Measurements from ENCODE around the gene ANO4. TPM values are rescaled to one million over a fixed set of nuclear protein-coding genes. Genes with fewer than 3 reads are reported as not detected.

The ANO4 gene
- total RNA-seq, 4 donors from 2014 or later, result 0.27 to 0.78 (median 0.48) TPM

- Histone ChIP-seq H3K36me3 (no peaks in the 10 kb centered on the region), H3K4me1 (no peaks in the 10 kb centered on the region), H3K4me3 (replicated peaks in 1 of 3) (no peak overlapping the region), H3K27ac (no peak overlapping the region), H3K27me3 (no peaks in the 10 kb centered on the region), H3K9me3 (no peaks in the 10 kb centered on the region)
- WGBS, 2 donors, result 80 to 82% methylated on average over 2 of the region's 2 CpGs
- no peak for TF ChIP-seq POLR2A (IDR thresholded peaks at IDR 0.05)
- no peak for TF ChIP-seq CTCF (IDR thresholded peaks at IDR 0.05)
- intact Hi-C loops (cut with DNase I), result no loop called here
- DNase-seq, result no peak
These were observed 36.5 kb upstream of the ANO4 start for GRCh38 chr12:100758083-100758482.

- TF ChIP-seq POLR2A (IDR thresholded peaks at IDR 0.05), result no peak
- TF ChIP-seq CTCF (IDR thresholded peaks at IDR 0.05), result no peak
- intact Hi-C loops (cut with DNase I), result no loop called here
These were observed 27.2 kb upstream of the ANO4 start for GRCh38 chr12:100767371-100767770.

GRCh38 chr12:100767950-100768349 is 26.6 kb upstream of the ANO4 start:
- peak in 1 of 2 donors; percentile 2 for DNase-seq
- Histone ChIP-seq H3K27ac (no peak overlapping the region), H3K4me1 (no peaks in the 10 kb centered on the region), H3K9me3 (no peaks in the 10 kb centered on the region), H3K36me3 (no peaks in the 10 kb centered on the region), H3K27me3 (no peaks in the 10 kb centered on the region), H3K4me3 (replicated peaks in 1 of 3) (no peak overlapping the region)
- TF ChIP-seq POLR2A (IDR thresholded peaks at IDR 0.05) (no peak), CTCF (IDR thresholded peaks at IDR 0.05) (no peak)
- intact Hi-C loops (cut with DNase I), result no loop called here
- WGBS, 2 donors, result 78 to 80% methylated on average over 1 to 2 of the region's 2 CpGs

More at GRCh38 chr12:100767371-100767770, 27.2 kb upstream of the ANO4 start:
- Histone ChIP-seq H3K27me3 (no peaks in the 10 kb centered on the region), H3K4me3 (replicated peaks in 1 of 3) (no peak overlapping the region), H3K27ac (no peak overlapping the region), H3K36me3 (no peaks in the 10 kb centered on the region), H3K4me1 (no peaks in the 10 kb centered on the region), H3K9me3 (no peaks in the 10 kb centered on the region)
- DNase-seq, result no peak

GRCh38 chr12:100778967-100779590 is 15.5 kb upstream of the ANO4 start:
- no peaks in the 10 kb centered on the region for H3K27me3 ChIP-seq
- no peak overlapping the region for H3K4me3 ChIP-seq (replicated peaks in 1 of 3)
- H3K4me1 ChIP-seq, result no peaks in the 10 kb centered on the region
- no peaks in the 10 kb centered on the region for H3K36me3 ChIP-seq
- 60 to 69% methylated on average over 1 of the region's 1 CpG for WGBS, 2 donors
- TF ChIP-seq POLR2A (IDR thresholded peaks at IDR 0.05) (no peak), CTCF (IDR thresholded peaks at IDR 0.05) (no peak)
- intact Hi-C loops (cut with DNase I), result no loop called here
- no peak overlapping the region for H3K27ac ChIP-seq
- H3K9me3 ChIP-seq, result no peaks in the 10 kb centered on the region
- no peak for DNase-seq

GRCh38 chr12:100789146-100789545 is 5.4 kb upstream of the ANO4 start:
- no peaks in the 10 kb centered on the region for H3K9me3 ChIP-seq
- no peaks in the 10 kb centered on the region for H3K4me1 ChIP-seq
- intact Hi-C loops (cut with DNase I), result no loop called here
- no peak overlapping the region for H3K27ac ChIP-seq
- WGBS, 2 donors, result 70 to 82% methylated on average over 1 of the region's 1 CpG
- H3K4me3 ChIP-seq (replicated peaks in 1 of 3), result no peak overlapping the region
- H3K27me3 ChIP-seq, result no peaks in the 10 kb centered on the region
- H3K36me3 ChIP-seq, result no peaks in the 10 kb centered on the region
- no peak for DNase-seq
- TF ChIP-seq CTCF (IDR thresholded peaks at IDR 0.05) (no peak), POLR2A (IDR thresholded peaks at IDR 0.05) (no peak)
